Kidney epithelial cell (primary cell): Measurements from ENCODE around the gene IFIT5. TPM values are rescaled to one million over a fixed set of nuclear protein-coding genes. Genes with fewer than 3 reads are reported as not detected.

Source experiments
- DNase-seq: peaks from one replicate; pipeline ENCODE4 v3.0.0-alpha.2; 2010; ENCODE audit warnings: low read depth
- H3K27me3 ChIP-seq: 2 replicates; pipeline ENCODE4 v1.6.0; 2011; ENCODE audit warnings: low read length; ENCODE audit not compliant: control insufficient read depth, insufficient read depth
- H3K36me3 ChIP-seq: 2 replicates; pipeline ENCODE4 v1.5.1; 2011; ENCODE audit warnings: low read length; ENCODE audit not compliant: control insufficient read depth, insufficient read depth
- H3K4me3 ChIP-seq: 2 replicates; pipeline ENCODE4 v1.5.1; 2011; ENCODE audit warnings: low read depth, mild to moderate bottlenecking, control low read depth, low read length
- total RNA-seq: library from RNA; depleted of rRNA; stranded (reverse); fragments of >200 nt; gene quantifications from 2 replicates; pipeline ENCODE4 v1.2.3, GENCODE V29; 2015
- TF ChIP-seq, protein P1 (sequence below): IDR thresholded peaks from 2 replicates; pipeline ENCODE4 v1.5.1; 2011; ENCODE audit warnings: mild to moderate bottlenecking, moderate library complexity, low read length, control low read depth, inconsistent platforms; ENCODE audit not compliant: insufficient read depth, poor library complexity, severe bottlenecking

Gene IFIT5, protein sequence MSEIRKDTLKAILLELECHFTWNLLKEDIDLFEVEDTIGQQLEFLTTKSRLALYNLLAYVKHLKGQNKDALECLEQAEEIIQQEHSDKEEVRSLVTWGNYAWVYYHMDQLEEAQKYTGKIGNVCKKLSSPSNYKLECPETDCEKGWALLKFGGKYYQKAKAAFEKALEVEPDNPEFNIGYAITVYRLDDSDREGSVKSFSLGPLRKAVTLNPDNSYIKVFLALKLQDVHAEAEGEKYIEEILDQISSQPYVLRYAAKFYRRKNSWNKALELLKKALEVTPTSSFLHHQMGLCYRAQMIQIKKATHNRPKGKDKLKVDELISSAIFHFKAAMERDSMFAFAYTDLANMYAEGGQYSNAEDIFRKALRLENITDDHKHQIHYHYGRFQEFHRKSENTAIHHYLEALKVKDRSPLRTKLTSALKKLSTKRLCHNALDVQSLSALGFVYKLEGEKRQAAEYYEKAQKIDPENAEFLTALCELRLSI
- 24.9 and 28.8 TPM in 2 replicates for total RNA-seq

DNA sequence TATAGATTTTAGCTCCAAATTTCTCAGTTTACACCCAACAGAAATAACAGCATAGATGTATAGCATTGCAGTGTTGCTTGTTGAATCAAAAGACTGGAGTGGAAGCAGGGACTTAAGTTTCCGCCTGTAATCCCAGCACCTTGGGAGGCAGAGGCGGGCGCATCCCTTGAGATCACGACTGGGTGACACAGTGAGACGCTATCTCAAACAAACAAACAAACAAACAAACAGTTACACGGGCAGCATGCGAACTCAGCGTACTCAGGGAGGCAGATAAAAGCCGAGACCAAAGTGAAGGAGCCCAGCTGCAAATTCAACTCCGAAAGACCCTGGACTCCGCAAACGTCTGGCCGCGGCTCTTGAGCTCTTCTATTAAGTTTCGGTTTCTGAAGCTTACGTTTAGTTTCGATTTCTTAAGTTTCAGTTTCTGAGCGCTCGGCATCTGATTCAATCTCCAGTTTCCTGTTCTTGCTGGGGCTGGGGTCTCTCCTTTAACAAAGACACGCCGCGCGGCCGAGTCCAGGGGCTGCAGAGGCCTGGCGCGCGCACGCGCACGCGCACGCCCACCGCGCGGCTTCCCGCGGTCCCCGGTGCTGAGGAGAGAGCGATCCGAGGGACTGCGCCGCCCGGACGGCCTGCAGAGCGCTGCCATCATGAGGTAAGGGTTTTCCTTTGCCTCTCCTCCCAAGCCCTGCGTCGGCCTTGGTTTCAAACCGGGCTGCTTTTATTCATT lies at the start of gene IFIT5:
Gene IFIT5, plus strand, starts transcription at position 423 of the 733 bp plus-strand sequence. Its CDS starts 231 bp downstream, at position 654.
- H3K27me3 ChIP-seq: no peaks in the 10 kb centered on the region
- H3K36me3 ChIP-seq: no peaks in the 10 kb centered on the region
- no peak for DNase-seq
- TF ChIP-seq, protein P1, sequence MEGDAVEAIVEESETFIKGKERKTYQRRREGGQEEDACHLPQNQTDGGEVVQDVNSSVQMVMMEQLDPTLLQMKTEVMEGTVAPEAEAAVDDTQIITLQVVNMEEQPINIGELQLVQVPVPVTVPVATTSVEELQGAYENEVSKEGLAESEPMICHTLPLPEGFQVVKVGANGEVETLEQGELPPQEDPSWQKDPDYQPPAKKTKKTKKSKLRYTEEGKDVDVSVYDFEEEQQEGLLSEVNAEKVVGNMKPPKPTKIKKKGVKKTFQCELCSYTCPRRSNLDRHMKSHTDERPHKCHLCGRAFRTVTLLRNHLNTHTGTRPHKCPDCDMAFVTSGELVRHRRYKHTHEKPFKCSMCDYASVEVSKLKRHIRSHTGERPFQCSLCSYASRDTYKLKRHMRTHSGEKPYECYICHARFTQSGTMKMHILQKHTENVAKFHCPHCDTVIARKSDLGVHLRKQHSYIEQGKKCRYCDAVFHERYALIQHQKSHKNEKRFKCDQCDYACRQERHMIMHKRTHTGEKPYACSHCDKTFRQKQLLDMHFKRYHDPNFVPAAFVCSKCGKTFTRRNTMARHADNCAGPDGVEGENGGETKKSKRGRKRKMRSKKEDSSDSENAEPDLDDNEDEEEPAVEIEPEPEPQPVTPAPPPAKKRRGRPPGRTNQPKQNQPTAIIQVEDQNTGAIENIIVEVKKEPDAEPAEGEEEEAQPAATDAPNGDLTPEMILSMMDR: no peak
- peak within 1 kb of the TSS; percentile 71 for H3K4me3 ChIP-seq

DNA sequence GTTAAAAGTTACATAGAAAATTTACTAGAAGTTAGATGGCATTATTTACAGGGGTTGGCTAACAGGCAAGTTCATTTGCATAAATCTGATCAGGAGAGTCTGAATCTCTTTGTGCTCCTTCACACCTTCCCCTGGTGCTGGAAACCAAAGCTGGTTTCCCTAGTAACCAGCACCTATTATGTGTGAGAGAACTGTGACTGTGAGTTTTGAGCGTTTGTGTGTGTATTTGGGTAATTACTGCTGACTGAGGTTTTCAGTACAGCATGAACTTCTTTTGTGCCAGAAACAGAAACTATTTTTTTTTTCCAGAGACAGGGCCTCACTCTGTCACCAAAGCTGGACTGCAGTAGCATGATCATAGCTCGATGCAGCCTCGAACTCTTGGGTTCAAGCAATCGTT lies 46.8 kb upstream of the IFIT5 start:
- TF ChIP-seq, protein P1: no peak
- H3K36me3 ChIP-seq: no peaks in the 10 kb centered on the region
- H3K4me3 ChIP-seq: no peak overlapping the region
- no peak for DNase-seq
- no peaks in the 10 kb centered on the region for H3K27me3 ChIP-seq

DNA sequence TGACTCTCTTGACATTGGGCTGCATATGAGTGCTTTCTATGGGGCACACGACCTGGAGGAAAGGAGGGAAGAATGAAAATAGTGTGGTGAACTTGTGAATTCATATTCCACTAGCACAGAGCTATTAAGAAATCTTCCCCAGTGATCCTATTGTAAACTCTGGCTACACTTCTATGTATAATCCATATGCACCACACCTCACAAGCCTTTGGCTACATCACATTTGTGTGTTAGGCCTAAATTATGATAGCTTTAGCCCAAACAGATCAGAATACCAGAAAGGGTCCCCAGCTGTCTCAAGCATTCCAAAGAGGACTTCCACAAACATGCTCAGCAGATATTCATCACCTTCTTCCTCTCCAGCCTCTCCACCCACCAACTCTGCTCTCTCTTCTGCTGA lies 46.2 kb upstream of the IFIT5 start:
- H3K27me3 ChIP-seq: no peaks in the 10 kb centered on the region
- no peak for DNase-seq
- H3K4me3 ChIP-seq: no peak overlapping the region
- no peaks in the 10 kb centered on the region for H3K36me3 ChIP-seq
- TF ChIP-seq, protein P1: no peak

DNA sequence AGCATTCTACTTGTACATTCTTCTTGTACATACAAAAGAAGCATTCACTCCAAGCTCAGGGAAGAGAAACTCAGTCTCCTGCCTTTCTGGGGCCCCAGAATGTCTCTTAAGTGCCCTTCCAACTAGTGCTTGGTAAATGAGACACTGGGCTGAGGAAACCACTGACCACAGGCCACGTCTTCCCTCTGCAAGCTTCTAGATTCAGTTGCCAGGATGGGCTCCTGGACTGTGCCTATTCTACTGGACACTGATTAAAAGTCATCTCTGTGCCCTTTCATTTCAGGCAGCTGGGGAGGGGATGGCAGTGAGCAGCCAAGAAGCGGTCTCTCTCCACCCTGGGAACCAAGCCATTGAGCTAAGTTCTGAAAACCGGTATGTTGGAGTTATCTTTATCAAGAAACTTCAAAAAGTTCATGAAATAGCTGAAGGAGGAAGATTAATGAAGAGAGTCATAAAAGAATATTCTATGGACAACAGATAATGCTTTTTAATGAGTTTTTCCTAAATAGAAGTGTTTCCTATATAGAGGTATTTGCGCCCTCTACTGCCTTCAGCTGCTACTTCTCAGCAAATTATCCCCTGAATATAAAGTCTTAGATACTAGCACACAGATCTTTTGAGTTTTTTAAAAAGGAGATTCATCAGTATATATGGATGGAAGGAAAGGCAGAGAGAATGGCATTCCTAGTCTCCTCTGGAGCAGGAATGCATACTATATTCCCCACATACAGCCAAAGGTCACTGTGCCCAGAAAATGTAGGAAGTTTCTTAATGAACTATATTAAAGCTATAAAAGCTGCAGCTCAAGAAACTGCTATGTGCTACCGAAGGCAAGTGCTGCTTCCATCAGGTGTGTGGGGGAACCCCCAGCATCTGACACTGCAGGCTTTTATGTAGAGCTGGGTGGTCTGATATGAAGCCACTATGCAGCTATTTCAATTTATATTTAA lies 44.9 kb upstream of the IFIT5 start:
- no peak for DNase-seq
- no peak overlapping the region for H3K4me3 ChIP-seq
- no peaks in the 10 kb centered on the region for H3K36me3 ChIP-seq
- no peaks in the 10 kb centered on the region for H3K27me3 ChIP-seq
- TF ChIP-seq, protein P1: peak; percentile 57

DNA sequence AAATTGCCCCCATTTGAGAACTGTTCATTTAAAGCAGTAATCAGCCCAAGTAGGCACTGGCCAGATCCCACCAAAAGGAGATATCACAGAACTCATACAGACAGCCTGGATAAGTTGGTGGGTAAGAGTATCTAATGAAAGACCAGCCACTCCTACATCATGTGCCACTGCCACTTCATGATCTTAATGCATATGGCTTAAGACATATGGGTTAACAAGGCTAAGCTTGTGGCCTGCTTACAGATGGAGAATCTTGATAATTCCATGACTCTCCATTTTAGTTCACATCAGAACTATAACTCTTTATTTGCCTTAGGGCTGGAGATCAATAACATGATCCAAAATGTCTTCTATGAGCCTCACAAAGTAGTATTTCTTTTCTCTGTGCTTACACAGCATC lies 43.3 kb upstream of the IFIT5 start:
- H3K27me3 ChIP-seq: no peaks in the 10 kb centered on the region
- no peaks in the 10 kb centered on the region for H3K36me3 ChIP-seq
- TF ChIP-seq, protein P1: no peak
- no peak for DNase-seq
- no peak overlapping the region for H3K4me3 ChIP-seq
